Transverse colon (tissue), 3 donors: ENCODE results near the gene WWC1.

Experiments used
- POLR2A ChIP-seq: fragments of 450-650 bp; IDR thresholded peaks from one replicate; pipeline ENCODE4 v1.6.1; 2016; ENCODE audit warnings: antibody characterized with exemption, mild to moderate bottlenecking, moderate library complexity
- TF ChIP-seq, protein P1 (sequence below), 5 experiments: fragments of 200-600 bp in 3 of 5; fragments of 450-650 bp in 2 of 5; sonication (generic) in 3 of 5; IDR thresholded peaks; 1 replicate in 2 of 5; 2 replicates in 3 of 5; pipeline ENCODE4 v1.5.1; 2016 to 2017; ENCODE audit warnings: antibody characterized with exemption in 5 of 5, inconsistent platforms in 3 of 5, mild to moderate bottlenecking in 2 of 5, moderate library complexity in 1 of 5

DNA sequence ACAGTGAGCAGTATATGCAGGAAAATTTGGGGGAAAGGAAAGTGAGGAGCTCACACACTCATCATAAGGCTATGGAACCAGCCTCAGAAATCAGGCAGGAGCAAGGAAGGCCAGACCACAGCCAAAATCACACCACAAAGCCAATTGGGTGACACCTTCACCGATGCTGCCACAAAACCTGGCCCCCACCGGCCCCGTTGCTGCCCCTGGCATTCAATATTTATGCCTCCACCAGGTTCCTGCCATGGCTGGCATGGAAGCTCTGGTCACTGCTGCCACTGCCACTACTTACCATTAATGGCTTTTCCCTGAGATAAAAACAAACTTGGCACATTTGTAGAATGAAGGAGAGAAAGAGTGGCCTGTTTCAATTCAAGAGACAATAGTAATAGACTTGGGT, 166.1 kb downstream of the WWC1 start:
- no peak for TF ChIP-seq POLR2A
- TF ChIP-seq, protein P1, sequence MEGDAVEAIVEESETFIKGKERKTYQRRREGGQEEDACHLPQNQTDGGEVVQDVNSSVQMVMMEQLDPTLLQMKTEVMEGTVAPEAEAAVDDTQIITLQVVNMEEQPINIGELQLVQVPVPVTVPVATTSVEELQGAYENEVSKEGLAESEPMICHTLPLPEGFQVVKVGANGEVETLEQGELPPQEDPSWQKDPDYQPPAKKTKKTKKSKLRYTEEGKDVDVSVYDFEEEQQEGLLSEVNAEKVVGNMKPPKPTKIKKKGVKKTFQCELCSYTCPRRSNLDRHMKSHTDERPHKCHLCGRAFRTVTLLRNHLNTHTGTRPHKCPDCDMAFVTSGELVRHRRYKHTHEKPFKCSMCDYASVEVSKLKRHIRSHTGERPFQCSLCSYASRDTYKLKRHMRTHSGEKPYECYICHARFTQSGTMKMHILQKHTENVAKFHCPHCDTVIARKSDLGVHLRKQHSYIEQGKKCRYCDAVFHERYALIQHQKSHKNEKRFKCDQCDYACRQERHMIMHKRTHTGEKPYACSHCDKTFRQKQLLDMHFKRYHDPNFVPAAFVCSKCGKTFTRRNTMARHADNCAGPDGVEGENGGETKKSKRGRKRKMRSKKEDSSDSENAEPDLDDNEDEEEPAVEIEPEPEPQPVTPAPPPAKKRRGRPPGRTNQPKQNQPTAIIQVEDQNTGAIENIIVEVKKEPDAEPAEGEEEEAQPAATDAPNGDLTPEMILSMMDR (IDR thresholded peaks at IDR 0.05): no peak
